K562 (cell line): Measurements from ENCODE around the gene NAT14. TPM values are rescaled to one million over a fixed set of nuclear protein-coding genes. Genes with fewer than 3 reads are reported as not detected.

Source experiments
- BRF1 ChIP-seq: IDR thresholded peaks from 3 replicates; pipeline ENCODE4 v1.6.1; 2011; ENCODE audit warnings: borderline replicate concordance, mild to moderate bottlenecking; ENCODE audit not compliant: insufficient read length; ENCODE audit errors: extremely low read depth
- GABPB1 ChIP-seq: sonication (generic); formaldehyde crosslinking; IDR thresholded peaks from 2 replicates; pipeline ENCODE4 v1.8.0; 2022; ENCODE audit warnings: mild to moderate bottlenecking, missing genetic modification reagents
- HDAC3 ChIP-seq: fragments of 450-650 bp; IDR thresholded peaks from 2 replicates; pipeline ENCODE4 v1.6.1; 2018; ENCODE audit warnings: borderline replicate concordance, mild to moderate bottlenecking, moderate library complexity; ENCODE audit not compliant: partially characterized antibody
- KLF6 ChIP-seq: fragments of 250-450 bp; sonication (Bioruptor Pico); IDR thresholded peaks from 2 replicates; pipeline ENCODE4 v1.4.0; 2020; ENCODE audit warnings: mild to moderate bottlenecking, moderate library complexity, borderline replicate concordance
- NEUROD1 ChIP-seq: fragments of 150-350 bp; IDR thresholded peaks from 2 replicates; pipeline ENCODE4 v1.6.1; 2014; ENCODE audit warnings: borderline replicate concordance, low read length, low read depth; ENCODE audit not compliant: partially characterized antibody
- TAL1 ChIP-seq: fragments of 450-650 bp; IDR thresholded peaks from 2 replicates; pipeline ENCODE4 v1.6.1; 2016; ENCODE audit warnings: mild to moderate bottlenecking
- polyA plus RNA-seq, 8 experiments: library from polyadenylated mRNA; depleted of rRNA in 4 of 8; stranded (reverse) in 5 of 8; unstranded in 3 of 8; fragments of >200 nt; fragmentation: Nextera tagmentation in 2 of 8; fragmentation: Illumina TruSeq in 1 of 8; extraction: Ambion mirVana in 2 of 8; extraction: Trizol in 1 of 8; gene quantifications; 2 replicates each; pipeline versions ENCODE4 v1.2.1 to v1.2.3, GENCODE V29; 2011 to 2014; ENCODE audit warnings: inconsistent platforms in 1 of 8, missing spikeins in 1 of 8
- total RNA-seq, 7 experiments: library from RNA; depleted of rRNA in 6 of 7; stranded (reverse); fragments of >200 nt in 6 of 7; fragmentation: Illumina TruSeq in 2 of 7; extraction: Trizol in 2 of 7; gene quantifications; 2 replicates each; pipeline versions ENCODE4 v1.2.1 to v1.2.3, GENCODE V29; 2011 to 2021; ENCODE audit warnings: low replicate concordance in 1 of 7
- TF ChIP-seq, protein P1 (sequence below), 2 experiments: fragments of 450-650 bp; IDR thresholded peaks; 2 replicates each; pipeline ENCODE4 v1.6.1; 2016; ENCODE audit warnings: mild to moderate bottlenecking in 2 of 2, borderline replicate concordance in 1 of 2, low read depth in 1 of 2, moderate library complexity in 1 of 2
- TF ChIP-seq, protein P2 (sequence below), 2 experiments: fragments of 200-800 bp in 1 of 2; sonication (Bioruptor generic) in 1 of 2; sonication (generic) in 1 of 2; formaldehyde crosslinking in 1 of 2; IDR thresholded peaks in 1 of 2; conservative IDR thresholded peaks in 1 of 2; 2 replicates each; pipeline versions ENCODE4 v1.5.0 to v1.6.1; 2016 to 2020; ENCODE audit warnings: missing compliant biosample characterization in 1 of 2, missing genetic modification characterization in 1 of 2, missing genetic modification reagents in 1 of 2
- TF ChIP-seq, protein P3 (sequence below): fragments of 250-450 bp; sonication (Bioruptor Pico); IDR thresholded peaks from 2 replicates; pipeline ENCODE4 v1.8.0; 2022; ENCODE audit warnings: moderate library complexity, mild to moderate bottlenecking, inconsistent platforms

The NAT14 gene
- total and polyA plus RNA-seq, 9 of the 15 experiments (the other 6 are each of a cell fraction or from before 2014, with no cell fraction given): 2.4 to 77.0 (median 26.7) TPM

DNA sequence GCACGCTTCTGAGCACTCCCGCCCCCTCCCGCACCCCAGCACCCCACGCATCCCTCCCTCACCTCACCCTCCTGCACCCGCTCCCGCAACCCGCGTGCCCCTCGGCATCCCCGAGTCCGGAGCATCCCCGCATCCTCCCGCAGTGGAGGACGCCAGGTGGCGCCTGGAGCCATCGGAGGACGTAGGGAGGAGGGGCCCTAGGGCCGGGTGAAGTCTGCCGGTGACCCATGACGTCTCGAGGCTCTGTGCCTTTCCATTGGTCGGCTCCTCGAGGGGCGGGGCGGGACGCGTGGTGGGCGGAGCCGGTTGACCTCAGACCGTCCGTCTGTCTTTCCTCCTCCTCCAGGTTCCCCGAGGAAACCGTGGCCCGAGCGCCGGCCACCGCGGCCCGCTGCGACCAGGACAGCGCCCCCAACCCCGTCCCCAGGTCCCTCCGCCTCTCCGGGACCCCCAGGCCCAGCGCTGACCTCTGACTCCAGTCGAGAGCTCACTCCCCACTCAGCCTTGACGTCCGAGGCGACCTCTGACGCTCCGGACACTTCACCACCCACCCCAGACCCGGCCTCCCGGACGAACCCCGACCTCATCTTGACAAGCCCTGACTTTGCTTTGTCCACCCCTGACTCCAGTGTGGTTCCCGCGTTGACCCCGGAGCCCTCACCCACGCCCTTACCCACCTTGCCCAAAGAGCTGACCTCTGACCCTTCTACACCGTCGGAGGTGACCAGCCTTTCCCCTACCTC is 32.1 kb downstream of the NAT14 start (continued):
- TF ChIP-seq, protein P1, sequence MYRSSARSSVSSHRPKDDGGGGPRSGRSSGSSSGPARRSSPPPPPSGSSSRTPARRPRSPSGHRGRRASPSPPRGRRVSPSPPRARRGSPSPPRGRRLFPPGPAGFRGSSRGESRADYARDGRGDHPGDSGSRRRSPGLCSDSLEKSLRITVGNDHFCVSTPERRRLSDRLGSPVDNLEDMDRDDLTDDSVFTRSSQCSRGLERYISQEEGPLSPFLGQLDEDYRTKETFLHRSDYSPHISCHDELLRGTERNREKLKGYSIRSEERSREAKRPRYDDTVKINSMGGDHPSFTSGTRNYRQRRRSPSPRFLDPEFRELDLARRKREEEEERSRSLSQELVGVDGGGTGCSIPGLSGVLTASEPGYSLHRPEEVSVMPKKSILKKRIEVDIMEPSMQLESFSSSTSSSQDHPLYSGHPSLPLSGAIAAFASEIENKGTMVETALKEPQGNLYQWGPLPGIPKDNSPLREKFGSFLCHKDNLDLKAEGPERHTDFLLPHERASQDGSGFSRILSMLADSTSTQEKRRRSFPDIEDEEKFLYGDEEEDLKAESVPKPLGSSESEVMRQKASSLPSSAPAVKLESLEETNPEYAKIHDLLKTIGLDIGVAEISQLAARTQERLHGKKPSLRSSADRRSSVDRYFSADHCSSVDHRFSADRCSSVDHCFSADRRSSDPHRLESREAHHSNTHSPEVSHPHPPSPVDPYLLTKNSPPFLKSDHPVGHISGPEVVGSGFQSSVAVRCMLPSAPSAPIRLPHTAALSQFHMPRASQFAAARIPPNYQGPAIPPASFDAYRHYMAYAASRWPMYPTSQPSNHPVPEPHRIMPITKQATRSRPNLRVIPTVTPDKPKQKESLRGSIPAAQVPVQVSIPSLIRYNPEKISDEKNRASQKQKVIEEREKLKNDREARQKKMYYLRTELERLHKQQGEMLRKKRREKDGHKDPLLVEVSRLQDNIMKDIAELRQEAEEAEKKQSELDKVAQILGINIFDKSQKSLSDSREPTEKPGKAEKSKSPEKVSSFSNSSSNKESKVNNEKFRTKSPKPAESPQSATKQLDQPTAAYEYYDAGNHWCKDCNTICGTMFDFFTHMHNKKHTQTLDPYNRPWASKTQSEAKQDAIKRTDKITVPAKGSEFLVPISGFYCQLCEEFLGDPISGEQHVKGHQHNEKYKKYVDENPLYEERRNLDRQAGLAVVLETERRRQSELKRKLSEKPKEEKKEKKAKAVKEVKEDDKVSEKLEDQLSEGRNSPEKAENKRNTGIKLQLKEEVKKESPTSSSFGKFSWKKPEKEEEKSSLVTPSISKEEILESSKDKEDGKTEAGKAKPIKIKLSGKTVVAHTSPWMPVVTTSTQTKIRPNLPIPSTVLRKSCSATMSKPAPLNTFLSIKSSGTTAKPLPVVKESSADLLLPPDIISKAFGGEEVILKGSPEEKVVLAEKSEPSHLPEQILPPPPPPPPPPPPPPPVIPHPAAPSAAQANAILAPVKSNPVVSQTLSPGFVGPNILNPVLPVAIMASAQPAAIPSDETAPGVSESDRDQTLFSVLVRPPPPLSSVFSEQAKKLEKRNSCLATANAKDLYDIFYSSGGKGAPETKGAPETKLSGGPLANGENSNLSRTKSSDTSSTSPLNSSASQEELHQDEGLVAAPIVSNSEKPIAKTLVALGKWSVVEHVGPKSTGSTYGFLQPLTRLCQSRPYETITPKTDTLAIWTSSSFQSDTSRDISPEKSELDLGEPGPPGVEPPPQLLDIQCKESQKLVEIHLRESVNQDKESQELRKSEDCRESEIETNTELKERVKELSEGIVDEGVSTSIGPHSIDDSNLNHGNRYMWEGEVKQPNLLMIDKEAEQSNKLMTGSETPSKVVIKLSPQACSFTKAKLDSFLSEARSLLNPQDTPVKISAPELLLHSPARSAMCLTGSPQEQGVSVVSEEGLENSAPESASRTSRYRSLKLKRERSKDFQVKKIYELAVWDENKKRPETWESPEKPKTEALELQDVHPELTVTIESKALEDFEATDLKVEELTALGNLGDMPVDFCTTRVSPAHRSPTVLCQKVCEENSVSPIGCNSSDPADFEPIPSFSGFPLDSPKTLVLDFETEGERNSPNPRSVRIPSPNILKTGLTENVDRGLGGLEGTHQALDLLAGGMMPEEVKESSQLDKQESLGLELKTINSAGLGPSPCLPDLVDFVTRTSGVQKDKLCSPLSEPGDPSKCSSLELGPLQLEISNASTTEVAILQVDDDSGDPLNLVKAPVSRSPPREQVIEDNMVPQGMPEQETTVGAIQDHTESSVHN (IDR thresholded peaks at IDR 0.05; ENCODE audit: borderline replicate concordance in 1 of 2, low read depth in 1 of 2): no peak
- TF ChIP-seq NEUROD1 (no peak), BRF1 (no peak), GABPB1 (peak; percentile 84), TAL1 (no peak), HDAC3 (no peak), KLF6 (CRISPR knock-in tag) (no peak)
- TF ChIP-seq, protein P2, sequence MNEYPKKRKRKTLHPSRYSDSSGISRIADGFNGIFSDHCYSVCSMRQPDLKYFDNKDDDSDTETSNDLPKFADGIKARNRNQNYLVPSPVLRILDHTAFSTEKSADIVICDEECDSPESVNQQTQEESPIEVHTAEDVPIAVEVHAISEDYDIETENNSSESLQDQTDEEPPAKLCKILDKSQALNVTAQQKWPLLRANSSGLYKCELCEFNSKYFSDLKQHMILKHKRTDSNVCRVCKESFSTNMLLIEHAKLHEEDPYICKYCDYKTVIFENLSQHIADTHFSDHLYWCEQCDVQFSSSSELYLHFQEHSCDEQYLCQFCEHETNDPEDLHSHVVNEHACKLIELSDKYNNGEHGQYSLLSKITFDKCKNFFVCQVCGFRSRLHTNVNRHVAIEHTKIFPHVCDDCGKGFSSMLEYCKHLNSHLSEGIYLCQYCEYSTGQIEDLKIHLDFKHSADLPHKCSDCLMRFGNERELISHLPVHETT (CRISPR knock-in tag; conservative IDR thresholded peaks at IDR 0.05 in 1 of 2, IDR thresholded peaks at IDR 0.05 in 1 of 2): 0 out of 4 replicates have a peak, but pooled peaks of 1 of the 2 experiments have one; percentile 22
- TF ChIP-seq, protein P3, sequence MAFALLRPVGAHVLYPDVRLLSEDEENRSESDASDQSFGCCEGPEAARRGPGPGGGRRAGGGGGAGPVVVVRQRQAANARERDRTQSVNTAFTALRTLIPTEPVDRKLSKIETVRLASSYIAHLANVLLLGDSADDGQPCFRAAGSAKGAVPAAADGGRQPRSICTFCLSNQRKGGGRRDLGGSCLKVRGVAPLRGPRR (CRISPR knock-in tag): no peak
